DMS 273 (cell line): ENCODE results near the gene OAS3.
"Not testable (repeated sequence)": the region's sequence is repeated elsewhere in the genome, so short reads cannot be mapped to it uniquely, and the experiment has no call there.

Experiments used
- DNase-seq: peaks from one replicate; lab custom pipeline; 2025; ENCODE audit not compliant: unreplicated experiment; lab: John Stamatoyannopoulos, UW

The OAS3 gene

GRCh38 chr12:112937741-112938719 is at the start of gene OAS3:
Gene OAS3, plus strand, starts transcription at chr12:112938474. Its CDS starts 57 bp downstream, at chr12:112938531.
- DNase-seq = peak; percentile 64

- peak; percentile 10 for DNase-seq
These were observed 46.9 kb upstream of the OAS3 start for GRCh38 chr12:112891093-112892024.

GRCh38 chr12:112892856-112893255 is 45.4 kb upstream of the OAS3 start:
- no peak for DNase-seq

GRCh38 chr12:112894128-112894527 is 44.1 kb upstream of the OAS3 start:
- DNase-seq = no peak

GRCh38 chr12:112898380-112898779 is 39.9 kb upstream of the OAS3 start:
- DNase-seq = no peak

- DNase-seq = peak; percentile 89
These were observed 37.8 kb upstream of the OAS3 start for GRCh38 chr12:112900298-112901145.

- DNase-seq = peak; percentile 76
These were observed 37.0 kb upstream of the OAS3 start for GRCh38 chr12:112901271-112901670.

GRCh38 chr12:112904571-112904970 is 33.7 kb upstream of the OAS3 start:
- no peak for DNase-seq

- DNase-seq = peak; percentile 2
These were observed 32.7 kb upstream of the OAS3 start for GRCh38 chr12:112905451-112906089.

GRCh38 chr12:112906712-112907414 is 31.4 kb upstream of the OAS3 start, which contains the start of gene OAS1:
Gene OAS1, plus strand, starts transcription at chr12:112906962. Its CDS starts 78 bp downstream, at chr12:112907040.
- peak; percentile 30 for DNase-seq

GRCh38 chr12:112907415-112908157 is 30.7 kb upstream of the OAS3 start:
- no peak for DNase-seq

GRCh38 chr12:112908548-112908947 is 29.7 kb upstream of the OAS3 start:
- DNase-seq = no peak

- no peak for DNase-seq
These were observed 28.6 kb upstream of the OAS3 start for GRCh38 chr12:112909693-112910092.

GRCh38 chr12:112913038-112913688 is 25.1 kb upstream of the OAS3 start:
- no peak for DNase-seq

- DNase-seq = not testable (repeated sequence)
These were observed 24.4 kb upstream of the OAS3 start for GRCh38 chr12:112913888-112914287.

GRCh38 chr12:112916270-112916669 is 22.0 kb upstream of the OAS3 start:
- DNase-seq = peak; percentile 21

- no peak for DNase-seq
These were observed 19.2 kb upstream of the OAS3 start for GRCh38 chr12:112919121-112919520.

GRCh38 chr12:112924986-112925385 is 13.3 kb upstream of the OAS3 start:
- no peak for DNase-seq
